Gastrocnemius medialis (tissue), 4 donors: ENCODE data around the gene PRPF4. TPM values are rescaled to one million over a fixed set of nuclear protein-coding genes. Genes with fewer than 3 reads are reported as not detected.
"Not testable (repeated sequence)": the region's sequence is repeated elsewhere in the genome, so short reads cannot be mapped to it uniquely, and the experiment has no call there.

ENCODE experiments used
- ATAC-seq, 2 donors: fragments of 150-250 bp; one replicate each; pipeline ENCODE4 v1.9.1; 2016
- DNase-seq, 2 donors: peaks; one replicate each; pipeline ENCODE4 v3.0.0-alpha.2; 2019
- H3K27ac ChIP-seq, 4 donors: fragments of 200-600 bp; sonication (generic); 1 replicate in 1 of 4; 2 replicates in 3 of 4; pipeline ENCODE4 v1.5.1; 2016 to 2018; ENCODE audit warnings: mild to moderate bottlenecking in 2 of 4, moderate library complexity in 1 of 4
- H3K27me3 ChIP-seq, 3 donors: fragments of 200-600 bp; sonication (generic) in 2 of 3; 1 replicate in 1 of 3; 2 replicates in 2 of 3; pipeline versions ENCODE4 v1.5.1 to v1.6.0; 2016 to 2019; ENCODE audit warnings: mild to moderate bottlenecking in 1 of 3, moderate library complexity in 1 of 3
- H3K36me3 ChIP-seq, 2 donors: fragments of 200-600 bp; sonication (generic) in 1 of 2; one replicate each; pipeline ENCODE4 v1.5.1; 2017 to 2018
- H3K4me1 ChIP-seq, 2 donors: fragments of 200-600 bp; sonication (generic) in 1 of 2; one replicate each; pipeline ENCODE4 v1.5.1; 2016 to 2017; ENCODE audit warnings: mild to moderate bottlenecking in 2 of 2
- H3K4me3 ChIP-seq, 4 donors: fragments of 200-600 bp; sonication (generic) in 3 of 4; 1 replicate in 1 of 4; 2 replicates in 3 of 4; pipeline ENCODE4 v1.5.1; 2016 to 2019; ENCODE audit warnings: mild to moderate bottlenecking in 2 of 4
- H3K9me3 ChIP-seq, 3 donors: fragments of 200-600 bp; sonication (generic) in 2 of 3; 1 replicate in 1 of 3; 2 replicates in 2 of 3; pipeline ENCODE4 v1.5.1; 2016 to 2019
- POLR2A ChIP-seq, 2 donors: fragments of 450-650 bp; IDR thresholded peaks; one replicate each; pipeline ENCODE4 v1.6.1; 2017; ENCODE audit warnings: antibody characterized with exemption in 2 of 2, mild to moderate bottlenecking in 2 of 2, moderate library complexity in 2 of 2
- in situ Hi-C, 4 donors: fragments of 200-750 bp; cut with MboI; loops; one replicate each; pipeline versions ENCODE4 v1.15.0 to v1.8.0; 2017; ENCODE audit warnings: low sequenced_read_pairs in 4 of 4
- intact Hi-C: fragments of 100-400 bp; cut with DNase I; formaldehyde crosslinking; loops from one replicate; pipeline ENCODE4 v1.15.1; 2023; ENCODE audit warnings: low total_unique reads
- total RNA-seq, 4 donors: library from RNA; depleted of rRNA; stranded (reverse); fragments of >200 nt; gene quantifications; one replicate each; pipeline versions ENCODE4 v1.1.0 to v1.2.3, GENCODE V29; 2016
- TF ChIP-seq, protein P1 (sequence below), 5 experiments: fragments of 450-650 bp in 3 of 5; fragments of 200-600 bp in 2 of 5; sonication (generic) in 2 of 5; IDR thresholded peaks in 4 of 5; conservative IDR thresholded peaks in 1 of 5; 1 replicate in 4 of 5; 2 replicates in 1 of 5; pipeline ENCODE4 v1.5.1; 2016 to 2019; ENCODE audit warnings: antibody characterized with exemption in 5 of 5, mild to moderate bottlenecking in 3 of 5, moderate library complexity in 3 of 5

Gene PRPF4
- total RNA-seq, 4 donors from 2014 or later: 14.0 to 19.6 (median 16.4) TPM

DNA sequence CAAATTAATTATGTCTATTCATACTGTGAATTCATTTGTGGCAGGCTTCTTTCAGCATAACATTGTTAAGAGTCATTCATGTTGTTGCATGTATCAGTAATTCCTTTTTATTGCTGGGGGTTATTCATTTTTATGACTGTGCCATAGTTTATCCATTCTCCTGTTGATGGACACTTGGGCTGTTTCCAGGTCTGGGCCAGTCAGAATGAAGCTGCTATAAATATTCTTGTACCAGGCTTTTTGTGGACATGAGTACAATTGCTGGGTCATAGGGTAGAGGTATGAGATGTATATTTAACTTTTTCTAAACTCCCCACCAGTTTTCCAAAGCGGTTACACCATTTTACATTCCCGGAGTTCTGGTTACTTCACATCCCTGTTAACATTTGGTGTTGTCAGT is 13.6 kb downstream of the PRPF4 start:
- no peak for DNase-seq
- H3K27me3 ChIP-seq: no peaks in the 10 kb centered on the region
- H3K27ac ChIP-seq: no peak overlapping the region
- ATAC-seq: no peak
- no peak overlapping the region for H3K4me3 ChIP-seq
- peaks cover 0 to 98% of the 10 kb centered on the region in 2 donors for H3K36me3 ChIP-seq
- H3K9me3 ChIP-seq: no peaks in the 10 kb centered on the region
- TF ChIP-seq, protein P1, sequence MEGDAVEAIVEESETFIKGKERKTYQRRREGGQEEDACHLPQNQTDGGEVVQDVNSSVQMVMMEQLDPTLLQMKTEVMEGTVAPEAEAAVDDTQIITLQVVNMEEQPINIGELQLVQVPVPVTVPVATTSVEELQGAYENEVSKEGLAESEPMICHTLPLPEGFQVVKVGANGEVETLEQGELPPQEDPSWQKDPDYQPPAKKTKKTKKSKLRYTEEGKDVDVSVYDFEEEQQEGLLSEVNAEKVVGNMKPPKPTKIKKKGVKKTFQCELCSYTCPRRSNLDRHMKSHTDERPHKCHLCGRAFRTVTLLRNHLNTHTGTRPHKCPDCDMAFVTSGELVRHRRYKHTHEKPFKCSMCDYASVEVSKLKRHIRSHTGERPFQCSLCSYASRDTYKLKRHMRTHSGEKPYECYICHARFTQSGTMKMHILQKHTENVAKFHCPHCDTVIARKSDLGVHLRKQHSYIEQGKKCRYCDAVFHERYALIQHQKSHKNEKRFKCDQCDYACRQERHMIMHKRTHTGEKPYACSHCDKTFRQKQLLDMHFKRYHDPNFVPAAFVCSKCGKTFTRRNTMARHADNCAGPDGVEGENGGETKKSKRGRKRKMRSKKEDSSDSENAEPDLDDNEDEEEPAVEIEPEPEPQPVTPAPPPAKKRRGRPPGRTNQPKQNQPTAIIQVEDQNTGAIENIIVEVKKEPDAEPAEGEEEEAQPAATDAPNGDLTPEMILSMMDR (IDR thresholded peaks at IDR 0.05 in 4 of 5, conservative IDR thresholded peaks at IDR 0.05 in 1 of 5): no peak
- no peak for TF ChIP-seq POLR2A (IDR thresholded peaks at IDR 0.05)
- intact Hi-C loops (loop anchor here (5.0 kb wide), 1 partner anchor 903 kb away; no protein-coding TSS in a partner anchor), in situ Hi-C loops (no loop called here)
- no peaks in the 10 kb centered on the region for H3K4me1 ChIP-seq

DNA sequence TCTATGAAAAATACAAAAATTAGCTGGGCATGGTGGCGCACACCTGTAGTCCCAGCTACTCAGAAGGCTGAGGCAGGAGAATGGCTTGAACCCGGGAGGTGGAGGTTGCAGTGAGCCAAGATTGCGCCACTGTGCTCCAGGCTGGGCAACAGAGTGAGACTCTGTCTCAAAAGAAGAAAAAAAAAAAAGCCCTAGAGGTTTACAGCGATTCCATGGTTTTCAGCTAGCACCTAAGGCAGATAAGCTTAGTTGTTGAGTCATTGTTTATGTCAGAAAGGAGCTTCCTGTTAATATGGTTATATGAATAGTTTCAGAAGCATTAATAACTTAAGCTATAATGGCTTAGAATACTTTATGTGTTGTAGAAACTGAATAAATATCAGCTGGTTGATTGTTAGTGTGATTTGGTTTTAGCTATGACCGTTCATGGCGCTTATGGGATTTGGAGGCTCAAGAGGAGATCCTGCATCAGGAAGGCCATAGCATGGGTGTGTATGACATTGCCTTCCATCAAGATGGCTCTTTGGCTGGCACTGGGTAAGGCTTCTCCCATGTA is 14.7 kb downstream of the PRPF4 start:
- H3K4me3 ChIP-seq: no peak overlapping the region
- H3K27ac ChIP-seq: no peak overlapping the region
- intact Hi-C loops: no loop called here

DNA sequence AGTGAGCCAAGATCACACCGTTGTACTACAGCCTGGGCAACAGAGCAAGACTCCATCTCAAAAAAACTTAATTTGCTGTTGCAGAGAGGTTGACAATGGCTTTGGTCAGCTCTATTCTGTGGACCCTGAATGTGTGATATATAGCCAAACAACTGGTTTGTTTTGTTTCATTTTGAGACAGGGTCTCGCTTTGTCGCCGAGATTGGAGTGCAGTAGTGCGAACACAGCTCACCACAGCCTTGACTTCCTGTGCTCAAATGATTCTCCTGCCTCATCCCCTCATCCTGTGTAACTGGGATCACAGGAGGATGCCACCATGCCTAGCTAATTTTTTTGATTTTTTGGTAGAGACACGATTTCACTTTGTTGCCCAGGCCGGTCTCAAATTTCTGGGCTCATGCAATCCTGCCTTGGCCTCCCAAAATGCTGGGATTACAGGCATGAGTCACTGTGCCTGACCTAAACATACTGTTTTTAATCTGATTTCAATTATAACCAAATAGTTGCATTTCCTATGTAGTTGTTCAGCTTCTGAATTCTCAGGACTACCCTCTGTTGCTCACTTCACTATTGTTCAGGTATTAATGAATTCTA is 17.9 kb downstream of the PRPF4 start:
- Histone ChIP-seq H3K4me3 (no peak overlapping the region), H3K27ac (no peak overlapping the region), H3K9me3 (no peaks in the 10 kb centered on the region), H3K36me3 (peaks cover 0 to 55% of the 10 kb centered on the region in 2 donors), H3K4me1 (no peaks in the 10 kb centered on the region), H3K27me3 (no peaks in the 10 kb centered on the region)
- ATAC-seq (no peak), DNase-seq (no peak)
- no peak for TF ChIP-seq POLR2A (IDR thresholded peaks at IDR 0.05)
- TF ChIP-seq, protein P1 (IDR thresholded peaks at IDR 0.05 in 4 of 5, conservative IDR thresholded peaks at IDR 0.05 in 1 of 5): no peak
- intact Hi-C loops: no loop called here
- in situ Hi-C loops: no loop called here

More for the DNA sequence above, 14.7 kb downstream of the PRPF4 start:
- in situ Hi-C loops: no loop called here
- Histone ChIP-seq H3K27me3 (no peaks in the 10 kb centered on the region), H3K4me1 (no peaks in the 10 kb centered on the region), H3K36me3 (peaks cover 0 to 87% of the 10 kb centered on the region in 2 donors), H3K9me3 (no peaks in the 10 kb centered on the region)
- no peak for TF ChIP-seq POLR2A (IDR thresholded peaks at IDR 0.05)
- no peak for ATAC-seq
- no peak for DNase-seq

DNA sequence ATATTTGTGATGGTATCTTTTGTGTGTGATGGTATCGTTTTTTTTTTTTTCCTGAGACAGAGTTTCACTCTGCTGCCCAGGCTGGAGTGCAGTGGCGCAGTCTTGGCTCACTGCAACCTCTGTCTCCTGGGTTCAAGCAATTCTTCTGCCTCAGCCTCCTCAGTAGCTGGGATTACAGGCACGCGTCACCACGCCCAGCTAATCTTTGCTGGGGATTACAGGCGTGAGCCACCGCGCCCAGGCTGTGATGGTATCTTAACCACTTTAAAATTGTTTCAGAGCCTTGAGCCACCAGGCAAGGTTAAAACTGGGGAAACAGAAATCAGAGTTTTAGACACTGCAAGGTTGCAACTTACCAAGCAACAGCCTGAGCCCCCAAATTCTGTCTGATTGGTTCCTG is 20.8 kb downstream of the PRPF4 start:
- H3K9me3 ChIP-seq, H3K27me3 ChIP-seq, in situ Hi-C loops, H3K27ac ChIP-seq, intact Hi-C loops, H3K4me3 ChIP-seq, ATAC-seq, H3K4me1 ChIP-seq, DNase-seq: not testable (repeated sequence)
- H3K36me3 ChIP-seq: peaks cover 0 to 26% of the 10 kb centered on the region in 2 donors

DNA sequence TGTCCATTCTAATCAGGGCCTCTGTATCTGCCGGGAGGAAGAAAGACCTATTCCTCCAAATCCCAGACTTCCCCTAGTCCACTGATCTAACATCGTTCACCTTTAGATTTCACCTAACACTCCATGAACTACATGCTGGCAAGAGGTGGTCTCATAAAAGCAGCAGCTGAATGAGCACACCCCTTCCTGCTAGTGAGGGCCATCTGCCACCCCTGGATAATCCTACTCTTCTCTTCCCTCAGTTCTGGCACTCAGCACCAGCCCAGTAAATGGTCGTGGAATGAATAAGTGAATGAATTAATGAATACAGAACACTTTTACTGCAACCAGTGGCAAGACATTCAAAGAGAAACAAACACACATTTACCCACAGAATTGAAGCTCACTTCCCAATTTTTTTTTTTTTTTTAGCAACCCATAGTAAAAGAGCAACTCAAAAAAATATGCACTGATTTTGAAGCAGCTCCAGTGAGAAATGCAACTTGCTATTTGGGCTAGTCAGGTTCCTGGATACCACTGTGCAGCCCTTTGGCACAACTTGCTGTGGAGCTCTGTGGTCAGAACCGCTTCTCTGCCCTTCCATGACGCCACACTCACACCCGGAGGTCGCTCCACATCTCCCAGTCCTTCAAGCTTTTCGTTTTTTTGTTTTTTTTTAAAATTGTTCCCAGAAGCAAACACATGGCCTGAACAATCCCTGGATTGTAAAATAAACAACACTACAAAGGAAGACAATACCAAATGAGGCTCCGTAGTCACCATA is 21.5 kb downstream of the PRPF4 start:
- in situ Hi-C loops (no loop called here), intact Hi-C loops (no loop called here)
- no peak for DNase-seq

More for the DNA sequence above, 21.5 kb downstream of the PRPF4 start:
- Histone ChIP-seq H3K27me3 (no peaks in the 10 kb centered on the region), H3K27ac (no peak overlapping the region), H3K9me3 (no peaks in the 10 kb centered on the region), H3K4me3 (no peak overlapping the region), H3K4me1 (no peaks in the 10 kb centered on the region), H3K36me3 (peaks cover 0 to 19% of the 10 kb centered on the region in 2 donors)
- no peak for ATAC-seq
- TF ChIP-seq POLR2A (IDR thresholded peaks at IDR 0.05): no peak
- TF ChIP-seq, protein P1 (IDR thresholded peaks at IDR 0.05 in 4 of 5, conservative IDR thresholded peaks at IDR 0.05 in 1 of 5): no peak
